H1 (cell line): ENCODE results near the gene HECTD4.

ENCODE experiments used
- ATF3 ChIP-seq: IDR thresholded peaks from 2 replicates; pipeline ENCODE4 v1.6.1; 2011; ENCODE audit warnings: low read depth, mild to moderate bottlenecking, low read length; ENCODE audit not compliant: insufficient read depth
- CTCF ChIP-seq, 3 experiments: IDR thresholded peaks; 1 replicate in 2 of 3; 2 replicates in 1 of 3; pipeline versions ENCODE4 v1.5.1 to v1.6.1; 2011; ENCODE audit warnings: low read length in 3 of 3, mild to moderate bottlenecking in 3 of 3, inconsistent platforms in 2 of 3, low read depth in 1 of 3, moderate library complexity in 1 of 3; ENCODE audit not compliant: insufficient read depth in 1 of 3; ENCODE audit errors: control extremely low read depth in 1 of 3
- EP300 ChIP-seq, 2 experiments: IDR thresholded peaks; 1 replicate in 1 of 2; 2 replicates in 1 of 2; pipeline ENCODE4 v1.6.1; 2011 to 2012; ENCODE audit warnings: low read depth in 2 of 2, low read length in 2 of 2, mild to moderate bottlenecking in 2 of 2, borderline replicate concordance in 1 of 2, inconsistent platforms in 1 of 2, moderate library complexity in 1 of 2
- EZH2 ChIP-seq: fragments of 200-600 bp; sonication (generic); IDR thresholded peaks from 2 replicates; pipeline ENCODE4 v1.7.1; 2012; ENCODE audit warnings: low read depth, mild to moderate bottlenecking, moderate library complexity, low read length, inconsistent platforms; ENCODE audit not compliant: severe bottlenecking
- POLR2A ChIP-seq, 2 experiments: IDR thresholded peaks; 1 replicate in 1 of 2; 2 replicates in 1 of 2; pipeline ENCODE4 v1.6.1; 2011; ENCODE audit warnings: low read depth in 2 of 2, low read length in 2 of 2, mild to moderate bottlenecking in 2 of 2; ENCODE audit errors: control extremely low read depth in 1 of 2
- POLR2AphosphoS5 ChIP-seq: IDR thresholded peaks from 2 replicates; pipeline ENCODE4 v1.6.1; 2011; ENCODE audit warnings: low read depth, low read length
- RAD21 ChIP-seq, 2 experiments: IDR thresholded peaks in 1 of 2; conservative IDR thresholded peaks in 1 of 2; 2 replicates each; pipeline ENCODE4 v1.6.1; 2011; ENCODE audit warnings: low read depth in 2 of 2, low read length in 2 of 2, improper control_type of control experiment in 1 of 2, inconsistent platforms in 1 of 2, mild to moderate bottlenecking in 1 of 2, moderate library complexity in 1 of 2
- SUZ12 ChIP-seq: fragments of 200-600 bp; sonication (generic); IDR thresholded peaks from 2 replicates; pipeline ENCODE4 v1.6.1; 2012; ENCODE audit warnings: mild to moderate bottlenecking, inconsistent platforms, low read length, moderate library complexity, mixed read lengths
- USF2 ChIP-seq: IDR thresholded peaks from 2 replicates; pipeline ENCODE4 v1.6.1; 2011; ENCODE audit warnings: low read length, improper control_type of control experiment
- YY1 ChIP-seq: IDR thresholded peaks from 2 replicates; pipeline ENCODE4 v1.6.1; 2011; ENCODE audit warnings: low read depth, mild to moderate bottlenecking, low read length

- TF ChIP-seq EZH2 (no peak), CTCF (IDR thresholded peaks at IDR 0.05; ENCODE audit: control extremely low read depth in 1 of 3, insufficient read depth in 1 of 3, low read depth in 1 of 3, low read length in 3 of 3) (no peak), RAD21 (IDR thresholded peaks at IDR 0.05 in 1 of 2, conservative IDR thresholded peaks at IDR 0.05 in 1 of 2; ENCODE audit: low read depth in 2 of 2, low read length in 2 of 2) (no peak), POLR2A (IDR thresholded peaks at IDR 0.05; ENCODE audit: control extremely low read depth in 1 of 2, low read depth in 2 of 2, low read length in 2 of 2) (no peak), USF2 (no peak), POLR2AphosphoS5 (no peak), YY1 (no peak), SUZ12 (no peak), EP300 (IDR thresholded peaks at IDR 0.05; ENCODE audit: borderline replicate concordance in 1 of 2, low read depth in 2 of 2, low read length in 2 of 2) (no peak), ATF3 (no peak)
Observed at GRCh38 chr12:112191201-112191600, 191.0 kb downstream of the HECTD4 start.
